SU-DHL-6 (cell line): ENCODE measurements around the gene C6orf52.

Source experiments
- EZH2phosphoT487 ChIP-seq: fragments of 200-600 bp; sonication (generic), shearing (Covaris generic); conservative IDR thresholded peaks from 2 replicates; pipeline ENCODE4 v1.6.1; 2018; ENCODE audit warnings: mild to moderate bottlenecking, antibody characterized with exemption, low read length, moderate library complexity, mixed read lengths
- TF ChIP-seq, protein P1 (sequence below): fragments of 200-600 bp; sonication (generic); IDR thresholded peaks from one replicate; pipeline ENCODE4 v1.5.1; 2017; ENCODE audit warnings: antibody characterized with exemption, mild to moderate bottlenecking, low read length, moderate library complexity; ENCODE audit not compliant: insufficient read depth, poor library complexity, severe bottlenecking

GRCh38 chr6:10655508-10656055, 38.8 kb downstream of the C6orf52 start:
- TF ChIP-seq, protein P1, sequence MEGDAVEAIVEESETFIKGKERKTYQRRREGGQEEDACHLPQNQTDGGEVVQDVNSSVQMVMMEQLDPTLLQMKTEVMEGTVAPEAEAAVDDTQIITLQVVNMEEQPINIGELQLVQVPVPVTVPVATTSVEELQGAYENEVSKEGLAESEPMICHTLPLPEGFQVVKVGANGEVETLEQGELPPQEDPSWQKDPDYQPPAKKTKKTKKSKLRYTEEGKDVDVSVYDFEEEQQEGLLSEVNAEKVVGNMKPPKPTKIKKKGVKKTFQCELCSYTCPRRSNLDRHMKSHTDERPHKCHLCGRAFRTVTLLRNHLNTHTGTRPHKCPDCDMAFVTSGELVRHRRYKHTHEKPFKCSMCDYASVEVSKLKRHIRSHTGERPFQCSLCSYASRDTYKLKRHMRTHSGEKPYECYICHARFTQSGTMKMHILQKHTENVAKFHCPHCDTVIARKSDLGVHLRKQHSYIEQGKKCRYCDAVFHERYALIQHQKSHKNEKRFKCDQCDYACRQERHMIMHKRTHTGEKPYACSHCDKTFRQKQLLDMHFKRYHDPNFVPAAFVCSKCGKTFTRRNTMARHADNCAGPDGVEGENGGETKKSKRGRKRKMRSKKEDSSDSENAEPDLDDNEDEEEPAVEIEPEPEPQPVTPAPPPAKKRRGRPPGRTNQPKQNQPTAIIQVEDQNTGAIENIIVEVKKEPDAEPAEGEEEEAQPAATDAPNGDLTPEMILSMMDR, result no peak
- TF ChIP-seq EZH2phosphoT487, result no peak
